Keratinocyte (primary cell): Measurements from ENCODE around the gene CELA2B. TPM values are rescaled to one million over a fixed set of nuclear protein-coding genes. Genes with fewer than 3 reads are reported as not detected.

Experiments used
- DNase-seq: peaks from one replicate; pipeline ENCODE4 v3.0.0-alpha.2; 2011; ENCODE audit warnings: low read depth, missing footprints, low spot score
- FAIRE-seq: peaks from 2 replicates; lab custom pipeline; 2011; peaks lifted over from hg19 to GRCh38; lab: Jason Lieb, UNC
- H2AFZ ChIP-seq: 2 replicates; pipeline ENCODE4 v1.6.0; 2012; ENCODE audit warnings: low read length, control low read depth, inconsistent platforms; ENCODE audit not compliant: control insufficient read depth
- H3K27ac ChIP-seq: 2 replicates; pipeline ENCODE4 v1.5.1; 2011; ENCODE audit warnings: low read length; ENCODE audit not compliant: control insufficient read depth, insufficient read depth
- H3K27me3 ChIP-seq: 3 replicates; pipeline ENCODE4 v1.6.0; 2011; ENCODE audit warnings: low read length; ENCODE audit not compliant: control insufficient read depth, insufficient read depth; ENCODE audit errors: extremely low read depth
- H3K36me3 ChIP-seq, 2 experiments: 2 replicates in 1 of 2; 3 replicates in 1 of 2; pipeline ENCODE4 v1.5.1; 2011; ENCODE audit warnings: low read length in 2 of 2, mild to moderate bottlenecking in 1 of 2; ENCODE audit not compliant: control insufficient read depth in 2 of 2, insufficient read depth in 2 of 2; ENCODE audit errors: extremely low read depth in 1 of 2
- H3K4me1 ChIP-seq: 3 replicates; pipeline ENCODE4 v1.5.1; 2011; ENCODE audit warnings: low read length; ENCODE audit not compliant: control insufficient read depth, insufficient read depth; ENCODE audit errors: extremely low read depth
- H3K4me2 ChIP-seq: 3 replicates; pipeline ENCODE4 v1.6.0; 2011; ENCODE audit warnings: low read depth, low read length; ENCODE audit not compliant: control insufficient read depth, insufficient read depth; ENCODE audit errors: extremely low read depth
- H3K4me3 ChIP-seq, 3 experiments: fragments of 200-600 bp in 1 of 3; sonication (generic) in 1 of 3; 2 replicates in 2 of 3; 3 replicates in 1 of 3; pipeline ENCODE4 v1.5.1; 2011 to 2016; ENCODE audit warnings: low read length in 3 of 3, mild to moderate bottlenecking in 3 of 3, control low read depth in 2 of 3, inconsistent platforms in 1 of 3, low read depth in 1 of 3, mixed read lengths in 1 of 3, mixed run types in 1 of 3, moderate library complexity in 1 of 3; ENCODE audit not compliant: control insufficient read depth in 2 of 3, insufficient read depth in 2 of 3; ENCODE audit errors: extremely low read depth in 1 of 3
- H3K79me2 ChIP-seq: 2 replicates; pipeline ENCODE4 v1.6.0; 2012; ENCODE audit warnings: low read length; ENCODE audit not compliant: control insufficient read depth, insufficient read depth
- H3K9ac ChIP-seq: 3 replicates; pipeline ENCODE4 v1.6.0; 2011; ENCODE audit warnings: low read length; ENCODE audit not compliant: control insufficient read depth, insufficient read depth; ENCODE audit errors: extremely low read depth
- H3K9me1 ChIP-seq: 3 replicates; pipeline ENCODE4 v1.6.0; 2011; ENCODE audit warnings: low read length; ENCODE audit not compliant: control insufficient read depth, insufficient read depth; ENCODE audit errors: extremely low read depth
- H3K9me3 ChIP-seq: 2 replicates; pipeline ENCODE4 v1.5.1; 2012; ENCODE audit warnings: low read depth, low read length; ENCODE audit not compliant: control insufficient read depth
- H4K20me1 ChIP-seq: 3 replicates; pipeline ENCODE4 v1.6.0; 2011; ENCODE audit warnings: low read length; ENCODE audit not compliant: control insufficient read depth, insufficient read depth; ENCODE audit errors: extremely low read depth
- CTCF ChIP-seq, 3 experiments: IDR thresholded peaks in 1 of 3; conservative IDR thresholded peaks in 1 of 3; optimal IDR thresholded peaks in 1 of 3; 2 replicates in 2 of 3; 3 replicates in 1 of 3; pipeline versions ENCODE3 to v1.5.1; 2011; ENCODE audit warnings: low read length in 3 of 3, mild to moderate bottlenecking in 3 of 3, moderate library complexity in 2 of 3, control low read depth in 1 of 3, inconsistent platforms in 1 of 3; ENCODE audit not compliant: insufficient read depth in 2 of 3; ENCODE audit errors: extremely low read depth in 1 of 3
- EZH2 ChIP-seq: IDR thresholded peaks from one replicate; pipeline ENCODE4 v1.6.1; 2012; ENCODE audit warnings: inconsistent platforms, mild to moderate bottlenecking, low read length, moderate library complexity
- dilution Hi-C: fragments of 300-500 bp; cut with MboI; formaldehyde crosslinking; loops from one replicate; pipeline ENCODE4 v1.7.0; 2020; ENCODE audit warnings: low sequenced_read_pairs; ENCODE audit not compliant: extremely low pct_ligation_motif_present
- polyA plus RNA-seq, 5 experiments: library from polyadenylated mRNA; depleted of rRNA in 3 of 5; stranded (reverse) in 3 of 5; stranded (forward) in 1 of 5; unstranded in 1 of 5; fragments of >200 nt; gene quantifications; 1 replicate in 1 of 5; 2 replicates in 3 of 5; 3 replicates in 1 of 5; pipeline versions ENCODE4 v1.2.1 to v1.2.3, GENCODE V29; 2011 to 2012; ENCODE audit warnings: missing spikeins in 2 of 5, low read depth in 1 of 5, low replicate concordance in 1 of 5

Gene CELA2B
- polyA plus RNA-seq, 1 donor (not counting 4 experiments of a cell fraction or from before 2014, with no cell fraction given): not detected

GRCh38 chr1:15436881-15437442, 38.9 kb upstream of the CELA2B start:
- dilution Hi-C loops: no loop called here
- Histone ChIP-seq H3K9me3 (no peaks in the 10 kb centered on the region), H3K4me2 (no peak overlapping the region), H3K4me1 (no peaks in the 10 kb centered on the region), H3K9ac (no peak overlapping the region), H2AFZ (no peak overlapping the region), H4K20me1 (no peaks in the 10 kb centered on the region), H3K79me2 (no peaks in the 10 kb centered on the region), H3K4me3 (no peak overlapping the region), H3K27me3 (no peaks in the 10 kb centered on the region), H3K9me1 (no peaks in the 10 kb centered on the region), H3K27ac (no peak overlapping the region), H3K36me3 (no peaks in the 10 kb centered on the region)
- no peak for FAIRE-seq
- TF ChIP-seq CTCF (optimal IDR thresholded peaks at IDR 0.05 in 1 of 3, IDR thresholded peaks at IDR 0.05 in 1 of 3, conservative IDR thresholded peaks at IDR 0.05 in 1 of 3; ENCODE audit: extremely low read depth in 1 of 3, insufficient read depth in 2 of 3, low read length in 3 of 3) (no peak), EZH2 (no peak)
- DNase-seq: no peak

DNA sequence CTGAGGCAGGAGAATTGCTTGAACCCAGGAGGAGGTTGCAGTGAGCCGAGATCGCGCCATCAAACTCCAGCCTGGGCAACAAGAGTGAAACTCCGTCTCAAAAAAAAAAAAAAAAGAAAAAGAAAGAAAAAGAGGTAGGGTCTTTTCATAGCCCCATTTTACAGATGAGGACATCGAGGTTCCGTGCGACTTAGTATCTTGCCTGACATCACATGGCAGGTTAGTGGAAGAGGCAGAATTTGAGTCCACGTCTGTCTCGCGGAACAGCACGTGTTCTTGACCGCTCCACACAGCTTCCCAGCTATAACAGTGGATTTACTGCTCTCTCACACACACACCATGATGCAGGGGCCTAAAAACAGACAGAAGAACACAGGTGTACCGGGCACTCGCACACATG, 36.6 kb upstream of the CELA2B start:
- Histone ChIP-seq H3K9ac (no peak overlapping the region), H3K27me3 (peaks cover 5% of the 10 kb centered on the region), H3K9me1 (no peaks in the 10 kb centered on the region), H3K4me3 (no peak overlapping the region), H3K4me2 (no peak overlapping the region), H3K27ac (no peak overlapping the region), H3K4me1 (no peaks in the 10 kb centered on the region), H4K20me1 (no peaks in the 10 kb centered on the region), H3K36me3 (no peaks in the 10 kb centered on the region), H3K79me2 (no peaks in the 10 kb centered on the region), H2AFZ (no peak overlapping the region), H3K9me3 (no peaks in the 10 kb centered on the region)
- DNase-seq (no peak), FAIRE-seq (no peak)
- TF ChIP-seq EZH2: no peak
- TF ChIP-seq CTCF (optimal IDR thresholded peaks at IDR 0.05 in 1 of 3, IDR thresholded peaks at IDR 0.05 in 1 of 3, conservative IDR thresholded peaks at IDR 0.05 in 1 of 3; ENCODE audit: extremely low read depth in 1 of 3, insufficient read depth in 2 of 3, low read length in 3 of 3): no peak
- dilution Hi-C loops: no loop called here
